Duodenal mucosa (tissue), 2 donors: ENCODE results near the gene STBD1.

Experiments used
- H3K27ac ChIP-seq: one replicate; pipeline ENCODE4 v1.7.0; 2013; ENCODE audit warnings: low read depth, low read length
- H3K27me3 ChIP-seq, 2 donors: one replicate each; pipeline ENCODE4 v1.7.0; 2013; ENCODE audit warnings: low read length in 2 of 2, control low read depth in 1 of 2; ENCODE audit not compliant: insufficient read depth in 2 of 2, control insufficient read depth in 1 of 2
- H3K36me3 ChIP-seq, 2 donors: one replicate each; pipeline ENCODE4 v1.7.0; 2013; ENCODE audit warnings: low read length in 2 of 2, control low read depth in 1 of 2; ENCODE audit not compliant: insufficient read depth in 2 of 2, control insufficient read depth in 1 of 2
- H3K4me1 ChIP-seq, 2 donors: one replicate each; pipeline ENCODE4 v1.7.0; 2013; ENCODE audit warnings: low read length in 2 of 2, control low read depth in 1 of 2; ENCODE audit not compliant: insufficient read depth in 2 of 2, control insufficient read depth in 1 of 2
- H3K4me3 ChIP-seq, 2 donors: one replicate each; pipeline ENCODE4 v1.7.0; 2013; ENCODE audit warnings: low read length in 2 of 2, low read depth in 1 of 2
- H3K9ac ChIP-seq, 2 donors: one replicate each; pipeline ENCODE4 v1.7.0; 2013; ENCODE audit warnings: low read length in 2 of 2, low read depth in 1 of 2
- H3K9me3 ChIP-seq, 2 donors: one replicate each; pipeline ENCODE4 v1.7.0; 2013; ENCODE audit warnings: low read length in 2 of 2, control low read depth in 1 of 2; ENCODE audit not compliant: control insufficient read depth in 1 of 2

STBD1 gene

GRCh38 chr4:76302826-76303438, 3.6 kb upstream of the STBD1 start:
- Histone ChIP-seq H3K4me1 (peaks cover 22 to 31% of the 10 kb centered on the region in 2 donors), H3K4me3 (no peak overlapping the region), H3K9ac (no peak overlapping the region), H3K27ac (no peak overlapping the region), H3K36me3 (no peaks in the 10 kb centered on the region), H3K9me3 (peaks cover 0 to 2% of the 10 kb centered on the region in 2 donors), H3K27me3 (no peaks in the 10 kb centered on the region)

DNA sequence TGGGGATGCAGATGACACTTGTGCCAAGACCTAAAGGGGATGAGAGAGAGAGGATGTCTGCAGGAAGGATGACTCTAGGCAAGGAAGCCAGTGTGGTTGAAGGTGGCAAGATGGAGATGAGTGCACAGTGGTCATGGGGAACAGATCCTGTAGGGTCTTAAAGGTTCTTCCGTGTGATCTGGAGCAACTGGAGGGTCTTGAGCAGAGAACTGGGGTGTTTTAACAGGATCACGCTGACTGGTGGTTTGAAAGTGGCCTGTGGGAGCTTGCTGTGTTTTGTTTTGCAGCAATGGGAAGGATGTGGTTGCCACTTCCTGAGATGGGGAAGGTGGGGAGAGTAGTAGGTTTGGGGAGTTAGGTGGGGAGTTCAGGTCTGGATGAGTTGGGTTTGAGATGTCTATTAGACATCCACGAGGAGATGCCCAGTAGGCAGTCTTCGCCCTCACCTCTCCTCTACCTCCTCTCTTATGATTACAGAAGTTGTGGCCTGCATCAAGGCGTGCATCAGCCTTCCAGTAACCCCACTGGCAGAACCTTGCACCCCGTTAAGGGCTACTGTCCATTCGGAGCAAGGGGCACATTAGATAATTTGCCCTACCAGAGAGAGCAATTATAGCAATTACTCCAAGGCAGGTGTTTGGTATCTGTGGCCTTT, 1.4 kb upstream of the STBD1 start:
- H3K27me3 ChIP-seq: no peaks in the 10 kb centered on the region
- peak overlapping the region; percentile 84 to 89 for H3K4me3 ChIP-seq
- peaks cover 29 to 49% of the 10 kb centered on the region in 2 donors for H3K4me1 ChIP-seq
- H3K36me3 ChIP-seq: peaks cover 0 to 3% of the 10 kb centered on the region in 2 donors
- no peaks in the 10 kb centered on the region for H3K9me3 ChIP-seq
- H3K27ac ChIP-seq: no peak overlapping the region
- peak overlapping the region in 1 of 2 donors; percentile 79 for H3K9ac ChIP-seq

- peak overlapping the region; percentile 67 to 79 for H3K9ac ChIP-seq
- H3K9me3 ChIP-seq: no peaks in the 10 kb centered on the region
- peaks cover 30 to 41% of the 10 kb centered on the region in 2 donors for H3K4me1 ChIP-seq
- H3K27me3 ChIP-seq: no peaks in the 10 kb centered on the region
- peaks cover 0 to 3% of the 10 kb centered on the region in 2 donors for H3K36me3 ChIP-seq
- peak overlapping the region; percentile 84 to 89 for H3K4me3 ChIP-seq
- peak overlapping the region; percentile 65 for H3K27ac ChIP-seq
Measured at GRCh38 chr4:76306882-76307659, 538 bp downstream of the STBD1 start.

GRCh38 chr4:76307660-76308014, 1.1 kb downstream of the STBD1 start:
- H3K4me1 ChIP-seq: peaks cover 29 to 38% of the 10 kb centered on the region in 2 donors
- peak overlapping the region in 1 of 2 donors; percentile 79 for H3K9ac ChIP-seq
- peak overlapping the region; percentile 84 to 89 for H3K4me3 ChIP-seq
- H3K9me3 ChIP-seq: no peaks in the 10 kb centered on the region
- peaks cover 0 to 3% of the 10 kb centered on the region in 2 donors for H3K36me3 ChIP-seq
- H3K27me3 ChIP-seq: no peaks in the 10 kb centered on the region
- H3K27ac ChIP-seq: no peak overlapping the region

GRCh38 chr4:76308548-76308947, 2.0 kb downstream of the STBD1 start:
- Histone ChIP-seq H3K27me3 (no peaks in the 10 kb centered on the region), H3K27ac (no peak overlapping the region), H3K9me3 (no peaks in the 10 kb centered on the region), H3K9ac (no peak overlapping the region), H3K4me1 (peaks cover 29 to 38% of the 10 kb centered on the region in 2 donors), H3K4me3 (peak overlapping the region in 1 of 2 donors; percentile 4), H3K36me3 (peaks cover 0 to 3% of the 10 kb centered on the region in 2 donors)

- Histone ChIP-seq H3K36me3 (peaks cover 0 to 3% of the 10 kb centered on the region in 2 donors), H3K4me1 (peaks cover 29 to 37% of the 10 kb centered on the region in 2 donors), H3K9ac (no peak overlapping the region), H3K27me3 (no peaks in the 10 kb centered on the region), H3K27ac (no peak overlapping the region), H3K9me3 (no peaks in the 10 kb centered on the region), H3K4me3 (no peak overlapping the region)
Measured at GRCh38 chr4:76309939-76310550, 3.5 kb downstream of the STBD1 start.

DNA sequence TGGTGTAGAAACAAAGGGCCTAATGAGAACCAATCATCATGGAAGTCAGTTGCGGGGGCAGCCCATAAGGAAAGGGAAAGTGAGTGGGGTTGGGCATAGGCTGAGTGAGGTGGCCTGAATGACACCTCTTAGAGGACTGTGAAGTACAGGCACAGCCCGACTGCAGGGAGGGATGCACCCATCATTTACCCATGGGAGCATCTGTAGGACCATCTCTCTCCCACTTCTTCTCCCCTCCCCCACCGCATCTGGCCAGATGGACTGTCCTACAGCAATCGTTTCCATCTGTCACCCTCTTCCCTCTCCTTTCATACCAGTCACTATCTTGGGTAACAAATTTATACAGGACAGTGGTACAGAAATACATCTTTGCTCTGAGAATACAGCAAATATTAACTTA, 4.2 kb downstream of the STBD1 start:
- Histone ChIP-seq H3K27ac (no peak overlapping the region), H3K9me3 (no peaks in the 10 kb centered on the region), H3K36me3 (peaks cover 0 to 3% of the 10 kb centered on the region in 2 donors), H3K4me3 (no peak overlapping the region), H3K9ac (no peak overlapping the region), H3K4me1 (peaks cover 22 to 31% of the 10 kb centered on the region in 2 donors), H3K27me3 (no peaks in the 10 kb centered on the region)

DNA sequence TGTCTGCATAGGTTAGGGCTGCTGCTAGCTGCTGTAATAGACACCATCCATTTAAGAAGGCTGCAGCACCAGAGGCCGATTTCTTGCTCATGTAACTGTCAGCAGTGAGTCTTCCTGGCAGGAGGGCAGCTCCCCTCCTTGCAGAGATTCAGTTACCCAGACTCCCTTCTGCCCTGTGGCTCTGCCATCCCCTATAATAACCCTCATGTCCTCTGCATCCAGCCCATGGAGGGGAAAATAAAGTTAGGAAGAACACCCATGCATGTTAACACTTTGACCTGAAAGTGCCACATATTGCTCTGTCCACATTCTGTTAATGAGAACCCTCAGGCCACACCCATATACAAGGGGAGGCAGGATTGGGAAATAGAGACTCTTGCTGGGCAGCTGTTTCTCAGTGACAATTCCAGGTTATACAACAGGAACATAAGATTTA, 5.4 kb downstream of the STBD1 start:
- Histone ChIP-seq H3K4me3 (no peak overlapping the region), H3K4me1 (peaks cover 20 to 31% of the 10 kb centered on the region in 2 donors), H3K27me3 (no peaks in the 10 kb centered on the region), H3K36me3 (peaks cover 0 to 3% of the 10 kb centered on the region in 2 donors), H3K9me3 (peaks cover 1 to 3% of the 10 kb centered on the region in 2 donors), H3K27ac (no peak overlapping the region), H3K9ac (no peak overlapping the region)

GRCh38 chr4:76312457-76312856, 5.9 kb downstream of the STBD1 start:
- H3K27me3 ChIP-seq: no peaks in the 10 kb centered on the region
- H3K9ac ChIP-seq: no peak overlapping the region
- no peak overlapping the region for H3K4me3 ChIP-seq
- H3K9me3 ChIP-seq: peaks cover 3% of the 10 kb centered on the region in 2 donors
- H3K4me1 ChIP-seq: peaks cover 17 to 28% of the 10 kb centered on the region in 2 donors
- peaks cover 0 to 3% of the 10 kb centered on the region in 2 donors for H3K36me3 ChIP-seq
- no peak overlapping the region for H3K27ac ChIP-seq
